SIG-M5 treated with dmso at 0.1 percent for 504 hours (cell line): Measurements from ENCODE around the gene THOC7.

ENCODE experiments used
- DNase-seq: peaks from one replicate; lab custom pipeline; 2025; ENCODE audit not compliant: unreplicated experiment; lab: John Stamatoyannopoulos, UW

Gene THOC7

GRCh38 chr3:63863150-63864007, at the start of gene THOC7, which contains the start of gene ATXN7:
Gene THOC7, minus strand, starts transcription at chr3:63863805. Its CDS starts 15 bp downstream, at chr3:63863790.
Gene ATXN7, plus strand, starts transcription at chr3:63863867. Its CDS starts 48,732 bp downstream, at chr3:63912599.
- peak; percentile 78 for DNase-seq

- DNase-seq = peak; percentile 78
Measured at GRCh38 chr3:63912768-63913588, 49.4 kb upstream of the THOC7 start.

- DNase-seq = peak; percentile 96
Measured at GRCh38 chr3:63911873-63912767, 48.5 kb upstream of the THOC7 start, which contains the start of gene SCAANT1. Gene SCAANT1, minus strand, starts transcription at chr3:63912383.

GRCh38 chr3:63911509-63911872, 47.9 kb upstream of the THOC7 start:
- DNase-seq = no peak

GRCh38 chr3:63910891-63911290, 47.3 kb upstream of the THOC7 start:
- peak; percentile 32 for DNase-seq

- peak; percentile 50 for DNase-seq
Measured at GRCh38 chr3:63910001-63910400, 46.4 kb upstream of the THOC7 start.

GRCh38 chr3:63909431-63909830, 45.8 kb upstream of the THOC7 start:
- no peak for DNase-seq

- DNase-seq = no peak
Measured at GRCh38 chr3:63908776-63909175, 45.2 kb upstream of the THOC7 start.

- peak; percentile 83 for DNase-seq
Measured at GRCh38 chr3:63908081-63908736, 44.6 kb upstream of the THOC7 start.

GRCh38 chr3:63905731-63906620, 42.4 kb upstream of the THOC7 start:
- no peak for DNase-seq

GRCh38 chr3:63900459-63900858, 36.9 kb upstream of the THOC7 start:
- DNase-seq = no peak

GRCh38 chr3:63900010-63900409, 36.4 kb upstream of the THOC7 start:
- DNase-seq = no peak

GRCh38 chr3:63896332-63897030, 32.9 kb upstream of the THOC7 start:
- DNase-seq = no peak

- DNase-seq = no peak
Measured at GRCh38 chr3:63895422-63896189, 32.0 kb upstream of the THOC7 start.

- DNase-seq = no peak
Measured at GRCh38 chr3:63892773-63893352, 29.3 kb upstream of the THOC7 start.

GRCh38 chr3:63891518-63891917, 27.9 kb upstream of the THOC7 start:
- DNase-seq = no peak

- DNase-seq = no peak
Measured at GRCh38 chr3:63886858-63887257, 23.3 kb upstream of the THOC7 start.

- DNase-seq = no peak
Measured at GRCh38 chr3:63880653-63881052, 17.0 kb upstream of the THOC7 start.
